Measurements from ENCODE around the gene KCNK7.
A peak's percentile ranks its signal among the peaks of the same experiment; 100 is the strongest.
"Not testable (repeated sequence)": the region's sequence is repeated elsewhere in the genome, so short reads cannot be mapped to it uniquely, and the experiment has no call there.

KCNK7 gene

GRCh38 chr11:65595543-65596281 lies at the start of gene KCNK7:
KCNK7 (minus strand) TSS chr11:65595800; CDS start chr11:65595772, 28 bp downstream.
- no peak for DNase-seq

GRCh38 chr11:65644837-65645236 lies 49.2 kb upstream of the KCNK7 start:
- DNase-seq: no peak

GRCh38 chr11:65643971-65644370 lies 48.4 kb upstream of the KCNK7 start:
- no peak for DNase-seq

- no peak for DNase-seq
Observed at GRCh38 chr11:65642014-65642671, 46.5 kb upstream of the KCNK7 start.

- DNase-seq: no peak
Observed at GRCh38 chr11:65641297-65642013, 45.9 kb upstream of the KCNK7 start.

- DNase-seq: peak; percentile 83 to 86
Observed at GRCh38 chr11:65640483-65641296, 45.1 kb upstream of the KCNK7 start.

- DNase-seq: peak; percentile 50 to 68
Observed at GRCh38 chr11:65639623-65640482, 44.3 kb upstream of the KCNK7 start.

GRCh38 chr11:65639228-65639597 lies 43.6 kb upstream of the KCNK7 start:
- DNase-seq: not testable (repeated sequence)

GRCh38 chr11:65637794-65638419 lies 42.3 kb upstream of the KCNK7 start, which contains the start of gene SIPA1:
SIPA1 (plus strand) TSS chr11:65638101; CDS start chr11:65640922, 2,821 bp downstream.
- peak; percentile 43 to 57 for DNase-seq

- no peak for DNase-seq
Observed at GRCh38 chr11:65637032-65637557, 41.5 kb upstream of the KCNK7 start.

- DNase-seq: no peak
Observed at GRCh38 chr11:65636108-65637031, 40.8 kb upstream of the KCNK7 start.

GRCh38 chr11:65634905-65635731 lies 39.5 kb upstream of the KCNK7 start:
- no peak for DNase-seq

GRCh38 chr11:65634440-65634839 lies 38.8 kb upstream of the KCNK7 start:
- DNase-seq: no peak

GRCh38 chr11:65634109-65634436 lies 38.5 kb upstream of the KCNK7 start:
- no peak for DNase-seq

GRCh38 chr11:65633390-65634108 lies 37.9 kb upstream of the KCNK7 start:
- DNase-seq: peak; percentile 24 to 33

- no peak for DNase-seq
Observed at GRCh38 chr11:65630215-65630614, 34.6 kb upstream of the KCNK7 start.

GRCh38 chr11:65629579-65629978 lies 34.0 kb upstream of the KCNK7 start:
- DNase-seq: no peak

GRCh38 chr11:65627202-65627601 lies 31.6 kb upstream of the KCNK7 start:
- DNase-seq: no peak
